ENCODE results near the gene PTPRG.

- TF ChIP-seq POLR2AphosphoS5 (IDR thresholded peaks at IDR 0.05; ENCODE audit: low read depth, low read length) = no peak
- TF ChIP-seq TAF1 (IDR thresholded peaks at IDR 0.05; ENCODE audit: borderline replicate concordance, low read depth, low read length) = no peak
These were observed 244.2 kb downstream of the PTPRG start for GRCh38 chr3:61805510-61806080.
